ENCODE data around the gene ITGBL1.

The ITGBL1 gene

DNA sequence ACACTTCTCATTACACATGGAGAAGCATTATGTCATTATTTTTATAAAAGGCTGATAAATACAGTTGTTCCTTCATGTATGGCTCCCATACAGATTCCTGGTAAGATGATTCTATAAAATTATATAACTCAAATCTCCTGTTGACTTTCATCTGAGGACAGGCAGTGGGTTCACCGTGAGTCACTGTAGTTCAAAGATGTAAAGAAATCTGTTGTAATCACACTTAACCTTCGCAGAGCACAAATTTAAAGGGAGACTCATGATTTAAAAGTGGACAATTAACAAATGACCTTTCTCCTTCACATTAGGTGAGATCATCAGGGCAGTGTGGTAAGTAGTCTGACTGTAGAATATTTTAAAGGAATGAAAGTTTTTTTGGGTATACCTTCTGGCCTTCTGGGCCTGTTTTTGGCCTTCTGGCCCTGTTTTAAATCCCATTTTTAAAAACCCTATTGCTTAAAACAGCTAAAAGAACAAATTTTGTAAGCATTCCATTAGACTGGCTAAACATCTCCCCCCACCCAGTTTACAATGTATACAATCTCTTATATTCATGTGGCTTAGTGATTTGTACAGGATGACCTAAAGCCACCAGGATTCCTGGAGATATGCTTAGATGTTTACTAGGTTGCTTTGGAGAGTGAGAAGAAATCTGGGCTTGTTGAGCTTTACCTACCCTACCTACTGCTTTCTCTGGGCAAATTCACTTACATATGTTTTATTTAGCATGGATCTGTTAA is 171.2 kb downstream of the ITGBL1 start:
- no peaks in the 10 kb centered on the region for H3K36me3 ChIP-seq (ENCODE audit: control insufficient read depth, insufficient read depth, low read length)
- no peaks in the 10 kb centered on the region for H3K9me3 ChIP-seq (ENCODE audit: control insufficient read depth, insufficient read depth, low read length)
- no peak overlapping the region for H3K4me3 ChIP-seq (ENCODE audit: low read depth, low read length)
- H3K4me1 ChIP-seq (ENCODE audit: control insufficient read depth, insufficient read depth, low read length), result peaks cover 13% of the 10 kb centered on the region
- no peaks in the 10 kb centered on the region for H3K27me3 ChIP-seq (ENCODE audit: control insufficient read depth, insufficient read depth, low read length)
- H3K9ac ChIP-seq (ENCODE audit: low read depth, low read length), result no peak overlapping the region

GRCh38 chr13:101624210-101624922 is 171.9 kb downstream of the ITGBL1 start:
- Histone ChIP-seq H3K9ac (ENCODE audit: low read depth, low read length) (no peak overlapping the region), H3K27me3 (ENCODE audit: control insufficient read depth, insufficient read depth, low read length) (no peaks in the 10 kb centered on the region), H3K4me1 (ENCODE audit: control insufficient read depth, insufficient read depth, low read length) (peaks cover 13% of the 10 kb centered on the region)

GRCh38 chr13:101624981-101625380 is 172.5 kb downstream of the ITGBL1 start:
- no peaks in the 10 kb centered on the region for H3K9me3 ChIP-seq (ENCODE audit: control insufficient read depth, insufficient read depth, low read length)
- H3K36me3 ChIP-seq (ENCODE audit: control insufficient read depth, insufficient read depth, low read length), result no peaks in the 10 kb centered on the region
- H3K27me3 ChIP-seq (ENCODE audit: control insufficient read depth, insufficient read depth, low read length), result no peaks in the 10 kb centered on the region
- no peak overlapping the region for H3K9ac ChIP-seq (ENCODE audit: low read depth, low read length)
- H3K4me3 ChIP-seq (ENCODE audit: low read depth, low read length), result no peak overlapping the region
- H3K4me1 ChIP-seq (ENCODE audit: control insufficient read depth, insufficient read depth, low read length), result peaks cover 13% of the 10 kb centered on the region

More at GRCh38 chr13:101624210-101624922, 171.9 kb downstream of the ITGBL1 start:
- no peaks in the 10 kb centered on the region for H3K36me3 ChIP-seq (ENCODE audit: control insufficient read depth, insufficient read depth, low read length)
- no peak overlapping the region for H3K4me3 ChIP-seq (ENCODE audit: low read depth, low read length)
- H3K9me3 ChIP-seq (ENCODE audit: control insufficient read depth, insufficient read depth, low read length), result no peaks in the 10 kb centered on the region

DNA sequence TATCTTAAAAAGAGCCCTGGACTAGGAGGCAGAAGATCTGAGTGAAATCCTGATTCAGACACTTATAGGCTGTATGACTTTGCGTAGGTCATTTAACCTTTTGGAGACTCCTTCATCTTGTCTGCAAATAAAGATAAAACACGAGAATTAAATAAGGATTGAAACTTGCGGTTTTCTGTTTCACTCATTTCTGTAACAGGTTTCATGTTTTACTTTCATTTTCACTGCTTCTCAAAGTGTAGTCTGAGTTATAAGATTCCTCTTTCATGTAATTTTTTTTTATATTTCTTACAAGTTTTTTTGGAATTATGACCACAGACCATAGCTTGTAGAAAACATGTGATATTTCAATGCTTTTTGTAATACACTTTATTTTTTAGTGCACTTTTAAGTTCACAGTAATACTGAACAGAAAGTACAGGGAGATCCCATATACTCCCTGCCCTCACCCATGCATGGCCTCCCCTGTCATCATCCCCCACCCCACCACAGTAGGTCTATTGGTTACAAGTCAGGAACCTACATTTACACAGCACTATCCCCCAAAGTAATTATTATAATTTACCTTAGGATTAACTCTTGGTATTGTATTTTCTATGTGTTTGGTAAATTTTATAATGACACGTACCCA is 174.6 kb downstream of the ITGBL1 start:
- H3K4me3 ChIP-seq (ENCODE audit: low read depth, low read length), result no peak overlapping the region
- no peak overlapping the region for H3K9ac ChIP-seq (ENCODE audit: low read depth, low read length)
- peaks cover 2% of the 10 kb centered on the region for H3K4me1 ChIP-seq (ENCODE audit: control insufficient read depth, insufficient read depth, low read length)
- H3K9me3 ChIP-seq (ENCODE audit: control insufficient read depth, insufficient read depth, low read length), result no peaks in the 10 kb centered on the region
- no peaks in the 10 kb centered on the region for H3K27me3 ChIP-seq (ENCODE audit: control insufficient read depth, insufficient read depth, low read length)
- H3K36me3 ChIP-seq (ENCODE audit: control insufficient read depth, insufficient read depth, low read length), result no peaks in the 10 kb centered on the region

DNA sequence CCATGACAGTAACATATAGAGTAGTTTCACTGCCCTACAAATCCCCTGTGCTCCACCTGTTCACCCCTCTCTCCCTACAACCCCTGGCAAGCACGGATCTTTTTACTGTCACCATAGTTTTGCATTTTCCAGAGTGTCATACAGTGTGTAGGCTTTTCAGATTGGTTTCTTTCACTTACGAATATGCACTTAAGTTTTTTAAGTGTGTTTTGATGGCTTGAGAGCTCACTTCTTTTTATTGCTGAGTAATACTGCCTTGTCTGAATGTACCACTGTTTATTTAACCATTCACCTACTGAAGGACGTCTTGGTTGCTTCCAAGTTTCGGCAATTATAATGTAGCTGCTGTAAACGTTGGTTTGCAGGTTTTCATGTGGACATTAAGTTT is 175.1 kb downstream of the ITGBL1 start:
- Histone ChIP-seq H3K27me3 (ENCODE audit: control insufficient read depth, insufficient read depth, low read length) (no peaks in the 10 kb centered on the region), H3K9ac (ENCODE audit: low read depth, low read length) (no peak overlapping the region), H3K9me3 (ENCODE audit: control insufficient read depth, insufficient read depth, low read length) (no peaks in the 10 kb centered on the region), H3K4me3 (ENCODE audit: low read depth, low read length) (no peak overlapping the region), H3K36me3 (ENCODE audit: control insufficient read depth, insufficient read depth, low read length) (no peaks in the 10 kb centered on the region), H3K4me1 (ENCODE audit: control insufficient read depth, insufficient read depth, low read length) (no peaks in the 10 kb centered on the region)

GRCh38 chr13:101628900-101629299 is 176.4 kb downstream of the ITGBL1 start:
- no peaks in the 10 kb centered on the region for H3K4me1 ChIP-seq (ENCODE audit: control insufficient read depth, insufficient read depth, low read length)
- no peaks in the 10 kb centered on the region for H3K36me3 ChIP-seq (ENCODE audit: control insufficient read depth, insufficient read depth, low read length)
- no peaks in the 10 kb centered on the region for H3K27me3 ChIP-seq (ENCODE audit: control insufficient read depth, insufficient read depth, low read length)
- H3K9ac ChIP-seq (ENCODE audit: low read depth, low read length), result no peak overlapping the region
- no peak overlapping the region for H3K4me3 ChIP-seq (ENCODE audit: low read depth, low read length)
- no peaks in the 10 kb centered on the region for H3K9me3 ChIP-seq (ENCODE audit: control insufficient read depth, insufficient read depth, low read length)

- Histone ChIP-seq H3K4me1 (ENCODE audit: control insufficient read depth, insufficient read depth, low read length) (no peaks in the 10 kb centered on the region), H3K9ac (ENCODE audit: low read depth, low read length) (no peak overlapping the region), H3K9me3 (ENCODE audit: control insufficient read depth, insufficient read depth, low read length) (no peaks in the 10 kb centered on the region), H3K36me3 (ENCODE audit: control insufficient read depth, insufficient read depth, low read length) (no peaks in the 10 kb centered on the region), H3K4me3 (ENCODE audit: low read depth, low read length) (no peak overlapping the region), H3K27me3 (ENCODE audit: control insufficient read depth, insufficient read depth, low read length) (no peaks in the 10 kb centered on the region)
Observed at GRCh38 chr13:101631395-101631794, 178.9 kb downstream of the ITGBL1 start.

- Histone ChIP-seq H3K9me3 (ENCODE audit: control insufficient read depth, insufficient read depth, low read length) (no peaks in the 10 kb centered on the region), H3K9ac (ENCODE audit: low read depth, low read length) (no peak overlapping the region), H3K27me3 (ENCODE audit: control insufficient read depth, insufficient read depth, low read length) (no peaks in the 10 kb centered on the region), H3K36me3 (ENCODE audit: control insufficient read depth, insufficient read depth, low read length) (no peaks in the 10 kb centered on the region), H3K4me3 (ENCODE audit: low read depth, low read length) (no peak overlapping the region), H3K4me1 (ENCODE audit: control insufficient read depth, insufficient read depth, low read length) (no peaks in the 10 kb centered on the region)
Observed at GRCh38 chr13:101634142-101634541, 181.7 kb downstream of the ITGBL1 start.

DNA sequence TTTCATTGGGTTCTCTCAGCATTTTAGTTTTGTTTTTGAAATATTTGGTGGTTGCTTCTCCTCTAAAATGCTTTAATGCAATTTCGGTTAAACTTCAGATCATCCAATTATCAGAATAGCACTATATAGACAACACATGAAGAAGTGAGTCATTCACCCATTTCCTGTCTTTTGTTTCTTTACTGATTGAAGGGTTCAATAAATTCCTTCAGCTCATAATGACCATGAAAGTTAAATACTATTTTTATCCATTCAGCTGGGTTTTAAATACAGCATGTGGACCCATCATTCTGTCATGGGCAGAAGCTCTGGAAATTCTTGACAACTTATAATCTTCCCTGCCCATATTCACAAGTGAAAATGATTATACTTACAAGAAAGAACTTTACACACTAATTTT is 187.2 kb downstream of the ITGBL1 start:
- Histone ChIP-seq H3K27me3 (ENCODE audit: control insufficient read depth, insufficient read depth, low read length) (no peaks in the 10 kb centered on the region), H3K4me3 (ENCODE audit: low read depth, low read length) (no peak overlapping the region), H3K36me3 (ENCODE audit: control insufficient read depth, insufficient read depth, low read length) (no peaks in the 10 kb centered on the region), H3K4me1 (ENCODE audit: control insufficient read depth, insufficient read depth, low read length) (no peaks in the 10 kb centered on the region), H3K9ac (ENCODE audit: low read depth, low read length) (no peak overlapping the region), H3K9me3 (ENCODE audit: control insufficient read depth, insufficient read depth, low read length) (no peaks in the 10 kb centered on the region)

- no peak overlapping the region for H3K9ac ChIP-seq (ENCODE audit: low read depth, low read length)
- H3K9me3 ChIP-seq (ENCODE audit: control insufficient read depth, insufficient read depth, low read length), result no peaks in the 10 kb centered on the region
- H3K27me3 ChIP-seq (ENCODE audit: control insufficient read depth, insufficient read depth, low read length), result no peaks in the 10 kb centered on the region
- H3K4me1 ChIP-seq (ENCODE audit: control insufficient read depth, insufficient read depth, low read length), result no peaks in the 10 kb centered on the region
- H3K4me3 ChIP-seq (ENCODE audit: low read depth, low read length), result no peak overlapping the region
- H3K36me3 ChIP-seq (ENCODE audit: control insufficient read depth, insufficient read depth, low read length), result no peaks in the 10 kb centered on the region
Observed at GRCh38 chr13:101640788-101641400, 188.4 kb downstream of the ITGBL1 start.

GRCh38 chr13:101645871-101646270 is 193.4 kb downstream of the ITGBL1 start:
- no peaks in the 10 kb centered on the region for H3K9me3 ChIP-seq (ENCODE audit: control insufficient read depth, insufficient read depth, low read length)
- H3K27me3 ChIP-seq (ENCODE audit: control insufficient read depth, insufficient read depth, low read length), result no peaks in the 10 kb centered on the region
- H3K4me3 ChIP-seq (ENCODE audit: low read depth, low read length), result no peak overlapping the region
- no peaks in the 10 kb centered on the region for H3K4me1 ChIP-seq (ENCODE audit: control insufficient read depth, insufficient read depth, low read length)
- H3K9ac ChIP-seq (ENCODE audit: low read depth, low read length), result no peak overlapping the region
- no peaks in the 10 kb centered on the region for H3K36me3 ChIP-seq (ENCODE audit: control insufficient read depth, insufficient read depth, low read length)
